ENCODE results near the gene PAM. TPM values are rescaled to one million over a fixed set of nuclear protein-coding genes. Genes with fewer than 3 reads are reported as not detected.

Gene PAM
- total RNA-seq, 1 experiment from 2014 or later, result 257 TPM

DNA sequence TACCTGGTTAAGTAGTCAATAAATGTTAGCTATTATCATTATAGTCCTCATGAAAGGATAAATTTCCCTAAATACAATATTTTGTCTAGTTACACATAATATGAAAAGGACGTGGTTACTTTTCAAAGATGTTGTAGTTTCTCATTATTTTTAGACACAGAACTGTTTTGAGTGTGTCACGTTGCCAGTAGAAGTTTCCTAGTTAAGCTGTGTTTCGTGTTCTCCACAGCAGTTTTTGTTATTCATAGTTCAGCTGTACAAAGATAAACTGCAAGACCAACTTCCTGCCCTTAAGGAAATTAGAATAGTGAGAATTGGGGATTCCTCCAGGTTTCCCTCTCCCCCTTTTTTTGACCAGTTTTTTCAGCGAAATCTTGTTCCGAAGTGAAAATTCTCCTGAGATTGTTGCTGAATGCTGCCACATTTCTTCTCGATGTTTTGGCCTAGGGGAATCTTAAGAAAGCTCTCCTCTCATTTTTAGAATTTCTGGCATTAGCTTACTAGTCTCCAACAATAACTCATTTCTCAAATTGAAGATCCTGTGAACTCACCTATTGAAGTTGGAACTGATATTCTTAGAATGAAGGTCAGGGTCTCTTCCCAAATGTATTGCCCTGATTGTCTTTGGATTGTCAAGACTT is 176.1 kb downstream of the PAM start:
- Histone ChIP-seq H3K27ac (ENCODE audit: low read depth, low read length) (no peak overlapping the region), H2AFZ (ENCODE audit: low read depth, low read length, poor library complexity, severe bottlenecking) (no peak overlapping the region), H3K79me2 (ENCODE audit: insufficient read depth, low read length) (no peaks in the 10 kb centered on the region), H4K20me1 (ENCODE audit: insufficient read depth) (0 out of 2 replicates have a peak, but pooled peaks cover 3% of the 10 kb centered on the region), H3K9me2 (ENCODE audit: insufficient read depth) (no peaks in the 10 kb centered on the region), H3K27me3 (ENCODE audit: insufficient read depth, low read length) (no peaks in the 10 kb centered on the region), H3K36me3 (ENCODE audit: control insufficient read depth in 1 of 2, insufficient read depth in 2 of 2, low read length in 2 of 2) (peaks cover 9 to 10% of the 10 kb centered on the region in 2 experiments; a peak in 2 of 4 replicates), H3K9me3 (ENCODE audit: control insufficient read depth in 1 of 2, insufficient read depth in 1 of 2, low read depth in 1 of 2, low read length in 2 of 2) (no peaks in the 10 kb centered on the region), H3K9ac (ENCODE audit: low read length) (no peak overlapping the region), H3K4me2 (ENCODE audit: low read length) (no peak overlapping the region), H3K4me3 (replicated peaks in 1 of 2; ENCODE audit: low read depth in 1 of 2, low read length in 2 of 2) (no peak overlapping the region), H3K4me1 (ENCODE audit: control insufficient read depth in 1 of 2, insufficient read depth in 2 of 2, low read length in 2 of 2) (no peaks in the 10 kb centered on the region)
- intact Hi-C loops (cut with micrococcal nuclease), result no loop called here
- BruUV-seq (replicated peaks), result no TSS peak
- no peak for ATAC-seq
- ChIA-PET RAD21 (ENCODE audit: low non-redundant PET in 1 of 2, low total read pairs in 2 of 2, uncharacterized antibody in 2 of 2, unreplicated experiment in 2 of 2) (no interaction called here), CTCF (no interaction called here), POLR2A (interaction anchor here (0.7 kb wide), 1 partner anchor 66 kb away, joined by 3 read pairs; no protein-coding TSS in a partner anchor)
- TF ChIP-seq CEBPB (IDR thresholded peaks at IDR 0.05; ENCODE audit: low read depth), result no peak
- TF ChIP-seq MAX (IDR thresholded peaks at IDR 0.05), result no peak
- TF ChIP-seq ELF1 (IDR thresholded peaks at IDR 0.05; ENCODE audit: borderline replicate concordance, low read depth), result no peak
- TF ChIP-seq CBX3 (IDR thresholded peaks at IDR 0.05; ENCODE audit: low read depth), result no peak
- TF ChIP-seq, protein P1, sequence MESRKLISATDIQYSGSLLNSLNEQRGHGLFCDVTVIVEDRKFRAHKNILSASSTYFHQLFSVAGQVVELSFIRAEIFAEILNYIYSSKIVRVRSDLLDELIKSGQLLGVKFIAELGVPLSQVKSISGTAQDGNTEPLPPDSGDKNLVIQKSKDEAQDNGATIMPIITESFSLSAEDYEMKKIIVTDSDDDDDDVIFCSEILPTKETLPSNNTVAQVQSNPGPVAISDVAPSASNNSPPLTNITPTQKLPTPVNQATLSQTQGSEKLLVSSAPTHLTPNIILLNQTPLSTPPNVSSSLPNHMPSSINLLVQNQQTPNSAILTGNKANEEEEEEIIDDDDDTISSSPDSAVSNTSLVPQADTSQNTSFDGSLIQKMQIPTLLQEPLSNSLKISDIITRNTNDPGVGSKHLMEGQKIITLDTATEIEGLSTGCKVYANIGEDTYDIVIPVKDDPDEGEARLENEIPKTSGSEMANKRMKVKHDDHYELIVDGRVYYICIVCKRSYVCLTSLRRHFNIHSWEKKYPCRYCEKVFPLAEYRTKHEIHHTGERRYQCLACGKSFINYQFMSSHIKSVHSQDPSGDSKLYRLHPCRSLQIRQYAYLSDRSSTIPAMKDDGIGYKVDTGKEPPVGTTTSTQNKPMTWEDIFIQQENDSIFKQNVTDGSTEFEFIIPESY (IDR thresholded peaks at IDR 0.05; ENCODE audit: extremely low read depth, insufficient replicate concordance, low read length), result no peak
- no peak for TF ChIP-seq EGR1 (IDR thresholded peaks at IDR 0.05; ENCODE audit: low read depth)
- no peak for TF ChIP-seq SP1 (IDR thresholded peaks at IDR 0.05; ENCODE audit: low read depth)
- TF ChIP-seq ZNF274 (IDR thresholded peaks at IDR 0.05; ENCODE audit: low read depth, low read length), result no peak
- TF ChIP-seq, protein P2, sequence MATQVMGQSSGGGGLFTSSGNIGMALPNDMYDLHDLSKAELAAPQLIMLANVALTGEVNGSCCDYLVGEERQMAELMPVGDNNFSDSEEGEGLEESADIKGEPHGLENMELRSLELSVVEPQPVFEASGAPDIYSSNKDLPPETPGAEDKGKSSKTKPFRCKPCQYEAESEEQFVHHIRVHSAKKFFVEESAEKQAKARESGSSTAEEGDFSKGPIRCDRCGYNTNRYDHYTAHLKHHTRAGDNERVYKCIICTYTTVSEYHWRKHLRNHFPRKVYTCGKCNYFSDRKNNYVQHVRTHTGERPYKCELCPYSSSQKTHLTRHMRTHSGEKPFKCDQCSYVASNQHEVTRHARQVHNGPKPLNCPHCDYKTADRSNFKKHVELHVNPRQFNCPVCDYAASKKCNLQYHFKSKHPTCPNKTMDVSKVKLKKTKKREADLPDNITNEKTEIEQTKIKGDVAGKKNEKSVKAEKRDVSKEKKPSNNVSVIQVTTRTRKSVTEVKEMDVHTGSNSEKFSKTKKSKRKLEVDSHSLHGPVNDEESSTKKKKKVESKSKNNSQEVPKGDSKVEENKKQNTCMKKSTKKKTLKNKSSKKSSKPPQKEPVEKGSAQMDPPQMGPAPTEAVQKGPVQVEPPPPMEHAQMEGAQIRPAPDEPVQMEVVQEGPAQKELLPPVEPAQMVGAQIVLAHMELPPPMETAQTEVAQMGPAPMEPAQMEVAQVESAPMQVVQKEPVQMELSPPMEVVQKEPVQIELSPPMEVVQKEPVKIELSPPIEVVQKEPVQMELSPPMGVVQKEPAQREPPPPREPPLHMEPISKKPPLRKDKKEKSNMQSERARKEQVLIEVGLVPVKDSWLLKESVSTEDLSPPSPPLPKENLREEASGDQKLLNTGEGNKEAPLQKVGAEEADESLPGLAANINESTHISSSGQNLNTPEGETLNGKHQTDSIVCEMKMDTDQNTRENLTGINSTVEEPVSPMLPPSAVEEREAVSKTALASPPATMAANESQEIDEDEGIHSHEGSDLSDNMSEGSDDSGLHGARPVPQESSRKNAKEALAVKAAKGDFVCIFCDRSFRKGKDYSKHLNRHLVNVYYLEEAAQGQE (IDR thresholded peaks at IDR 0.05; ENCODE audit: low read depth), result no peak
- no peak for TF ChIP-seq YY1 (IDR thresholded peaks at IDR 0.05; ENCODE audit: extremely low read depth, insufficient replicate concordance, low read depth, low read length)
- TF ChIP-seq RAD21 (IDR thresholded peaks at IDR 0.05; ENCODE audit: low read depth), result no peak
- TF ChIP-seq, protein P3, sequence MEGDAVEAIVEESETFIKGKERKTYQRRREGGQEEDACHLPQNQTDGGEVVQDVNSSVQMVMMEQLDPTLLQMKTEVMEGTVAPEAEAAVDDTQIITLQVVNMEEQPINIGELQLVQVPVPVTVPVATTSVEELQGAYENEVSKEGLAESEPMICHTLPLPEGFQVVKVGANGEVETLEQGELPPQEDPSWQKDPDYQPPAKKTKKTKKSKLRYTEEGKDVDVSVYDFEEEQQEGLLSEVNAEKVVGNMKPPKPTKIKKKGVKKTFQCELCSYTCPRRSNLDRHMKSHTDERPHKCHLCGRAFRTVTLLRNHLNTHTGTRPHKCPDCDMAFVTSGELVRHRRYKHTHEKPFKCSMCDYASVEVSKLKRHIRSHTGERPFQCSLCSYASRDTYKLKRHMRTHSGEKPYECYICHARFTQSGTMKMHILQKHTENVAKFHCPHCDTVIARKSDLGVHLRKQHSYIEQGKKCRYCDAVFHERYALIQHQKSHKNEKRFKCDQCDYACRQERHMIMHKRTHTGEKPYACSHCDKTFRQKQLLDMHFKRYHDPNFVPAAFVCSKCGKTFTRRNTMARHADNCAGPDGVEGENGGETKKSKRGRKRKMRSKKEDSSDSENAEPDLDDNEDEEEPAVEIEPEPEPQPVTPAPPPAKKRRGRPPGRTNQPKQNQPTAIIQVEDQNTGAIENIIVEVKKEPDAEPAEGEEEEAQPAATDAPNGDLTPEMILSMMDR (IDR thresholded peaks at IDR 0.05 in 2 of 3, conservative IDR thresholded peaks at IDR 0.05 in 1 of 3; ENCODE audit: borderline replicate concordance in 1 of 3, insufficient read depth in 1 of 3, low read depth in 2 of 3, low read length in 2 of 3), result no peak
- TF ChIP-seq ATF3 (IDR thresholded peaks at IDR 0.05), result no peak
- TF ChIP-seq TCF7L2 (IDR thresholded peaks at IDR 0.05; ENCODE audit: borderline replicate concordance, extremely low read depth, insufficient read depth, insufficient read length), result no peak
- TF ChIP-seq EZH2phosphoT487 (IDR thresholded peaks at IDR 0.05; ENCODE audit: borderline replicate concordance), result no peak
- no peak for TF ChIP-seq EZH2 (IDR thresholded peaks at IDR 0.05)
- TF ChIP-seq POLR2A (IDR thresholded peaks at IDR 0.05; ENCODE audit: borderline replicate concordance, extremely low read depth, insufficient read depth, insufficient read length), result no peak
- no peak for TF ChIP-seq FOSL1 (IDR thresholded peaks at IDR 0.05; ENCODE audit: low read depth)
- no peak for TF ChIP-seq SIN3A (IDR thresholded peaks at IDR 0.05; ENCODE audit: low read depth)
- TF ChIP-seq ZFX (IDR thresholded peaks at IDR 0.05), result no peak
- no peak for DNase-seq (ENCODE audit: low read depth, low spot score)
